Astrocyte of the spinal cord (primary cell): ENCODE results near the gene INPP4B.

Experiments
- DNase-seq: peaks from one replicate; pipeline ENCODE4 v3.0.0; 2011; ENCODE audit warnings: low read depth, low spot score
- H3K4me3 ChIP-seq: 2 replicates; pipeline ENCODE4 v1.5.1; 2011; ENCODE audit warnings: low read depth, mild to moderate bottlenecking, low read length, moderate library complexity
- in situ Hi-C: cut with HindIII; loops from 2 replicates; pipeline ENCODE4 v1.10.0; 2017; ENCODE audit warnings: low sequenced_read_pairs
- TF ChIP-seq, protein P1 (sequence below): IDR thresholded peaks from 2 replicates; pipeline ENCODE4 v1.5.1; 2012; ENCODE audit warnings: low read depth, mild to moderate bottlenecking, low read length, inconsistent platforms

The INPP4B gene

GRCh38 chr4:142713282-142714030, 132.6 kb downstream of the INPP4B start:
- no peak for DNase-seq
- in situ Hi-C loops: no loop called here
- TF ChIP-seq, protein P1, sequence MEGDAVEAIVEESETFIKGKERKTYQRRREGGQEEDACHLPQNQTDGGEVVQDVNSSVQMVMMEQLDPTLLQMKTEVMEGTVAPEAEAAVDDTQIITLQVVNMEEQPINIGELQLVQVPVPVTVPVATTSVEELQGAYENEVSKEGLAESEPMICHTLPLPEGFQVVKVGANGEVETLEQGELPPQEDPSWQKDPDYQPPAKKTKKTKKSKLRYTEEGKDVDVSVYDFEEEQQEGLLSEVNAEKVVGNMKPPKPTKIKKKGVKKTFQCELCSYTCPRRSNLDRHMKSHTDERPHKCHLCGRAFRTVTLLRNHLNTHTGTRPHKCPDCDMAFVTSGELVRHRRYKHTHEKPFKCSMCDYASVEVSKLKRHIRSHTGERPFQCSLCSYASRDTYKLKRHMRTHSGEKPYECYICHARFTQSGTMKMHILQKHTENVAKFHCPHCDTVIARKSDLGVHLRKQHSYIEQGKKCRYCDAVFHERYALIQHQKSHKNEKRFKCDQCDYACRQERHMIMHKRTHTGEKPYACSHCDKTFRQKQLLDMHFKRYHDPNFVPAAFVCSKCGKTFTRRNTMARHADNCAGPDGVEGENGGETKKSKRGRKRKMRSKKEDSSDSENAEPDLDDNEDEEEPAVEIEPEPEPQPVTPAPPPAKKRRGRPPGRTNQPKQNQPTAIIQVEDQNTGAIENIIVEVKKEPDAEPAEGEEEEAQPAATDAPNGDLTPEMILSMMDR: no peak
- H3K4me3 ChIP-seq: no peak overlapping the region

GRCh38 chr4:142708231-142708630, 137.9 kb downstream of the INPP4B start:
- TF ChIP-seq, protein P1: no peak
- in situ Hi-C loops: no loop called here
- DNase-seq: no peak
- H3K4me3 ChIP-seq: no peak overlapping the region

DNA sequence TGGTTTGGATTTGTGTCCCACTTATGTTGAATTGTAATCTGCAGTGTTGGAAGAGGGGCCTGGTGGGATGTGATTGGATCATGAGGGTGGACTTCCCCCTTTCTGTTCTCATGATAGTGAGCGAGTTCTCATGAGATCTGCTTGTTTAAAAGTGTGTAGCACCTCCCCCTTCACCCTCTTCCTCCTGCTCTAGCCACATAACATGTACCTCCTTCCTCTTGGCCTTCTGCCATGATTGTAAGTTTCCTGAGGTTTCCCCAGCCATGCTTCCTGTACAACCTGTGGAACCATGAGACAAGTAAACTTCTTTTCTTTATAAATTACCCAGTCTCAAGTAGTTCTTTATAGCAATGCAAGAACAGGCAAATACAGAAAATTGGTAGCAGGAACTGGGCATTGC, 138.7 kb downstream of the INPP4B start:
- no peak for DNase-seq
- in situ Hi-C loops: no loop called here

GRCh38 chr4:142706381-142706780, 139.7 kb downstream of the INPP4B start:
- DNase-seq: no peak
- H3K4me3 ChIP-seq: no peak overlapping the region
- TF ChIP-seq, protein P1: no peak
- in situ Hi-C loops: no loop called here

More for the DNA sequence above, 138.7 kb downstream of the INPP4B start:
- TF ChIP-seq, protein P1: no peak
- no peak overlapping the region for H3K4me3 ChIP-seq

DNA sequence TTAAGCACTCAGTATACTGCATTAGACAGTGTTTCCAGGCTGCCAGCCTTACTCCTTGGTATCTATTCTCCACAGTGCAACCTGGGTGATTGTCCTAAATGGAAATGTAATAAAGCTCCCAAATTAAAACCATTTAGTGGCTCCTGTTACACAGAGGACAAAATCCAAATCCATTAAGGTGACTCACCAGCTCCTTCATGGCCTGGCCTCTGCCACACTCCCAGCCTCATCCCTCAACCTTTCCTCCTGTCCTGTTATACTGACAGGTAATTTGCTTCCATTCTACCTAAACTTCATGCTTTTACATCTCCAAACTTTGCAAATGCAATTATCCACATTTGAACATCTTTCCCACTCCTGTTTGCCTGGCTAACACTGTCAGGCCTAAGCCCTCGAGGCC, 140.3 kb downstream of the INPP4B start:
- TF ChIP-seq, protein P1: no peak

GRCh38 chr4:142703694-142704309, 142.3 kb downstream of the INPP4B start:
- TF ChIP-seq, protein P1: no peak
- in situ Hi-C loops: no loop called here
- DNase-seq: no peak
- no peak overlapping the region for H3K4me3 ChIP-seq

More for the DNA sequence above, 140.3 kb downstream of the INPP4B start:
- no peak for DNase-seq
- in situ Hi-C loops: no loop called here
- no peak overlapping the region for H3K4me3 ChIP-seq
